Measurements from ENCODE around the gene PAFAH1B2.

DNA sequence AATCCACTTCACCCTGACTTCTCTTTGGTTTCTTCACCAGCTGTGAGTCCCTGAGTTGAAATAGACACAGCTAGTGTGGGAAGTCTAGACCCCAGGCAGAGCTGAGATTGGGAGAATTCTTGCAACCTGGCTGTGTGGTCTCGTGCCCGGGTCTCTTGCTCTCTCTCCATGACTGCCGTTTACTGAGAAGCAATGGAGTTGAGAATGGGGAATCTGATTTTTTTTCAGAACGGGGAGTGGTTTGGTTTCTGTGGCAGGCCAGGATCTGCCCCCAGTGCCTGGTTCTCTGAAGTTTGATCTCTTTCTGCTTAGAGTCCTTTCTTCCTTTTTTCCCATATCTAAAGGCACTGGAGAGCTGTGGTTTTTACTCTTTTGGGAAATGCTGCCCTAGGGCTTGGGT lies 35.9 kb downstream of the PAFAH1B2 start:
- TF ChIP-seq, protein P1, sequence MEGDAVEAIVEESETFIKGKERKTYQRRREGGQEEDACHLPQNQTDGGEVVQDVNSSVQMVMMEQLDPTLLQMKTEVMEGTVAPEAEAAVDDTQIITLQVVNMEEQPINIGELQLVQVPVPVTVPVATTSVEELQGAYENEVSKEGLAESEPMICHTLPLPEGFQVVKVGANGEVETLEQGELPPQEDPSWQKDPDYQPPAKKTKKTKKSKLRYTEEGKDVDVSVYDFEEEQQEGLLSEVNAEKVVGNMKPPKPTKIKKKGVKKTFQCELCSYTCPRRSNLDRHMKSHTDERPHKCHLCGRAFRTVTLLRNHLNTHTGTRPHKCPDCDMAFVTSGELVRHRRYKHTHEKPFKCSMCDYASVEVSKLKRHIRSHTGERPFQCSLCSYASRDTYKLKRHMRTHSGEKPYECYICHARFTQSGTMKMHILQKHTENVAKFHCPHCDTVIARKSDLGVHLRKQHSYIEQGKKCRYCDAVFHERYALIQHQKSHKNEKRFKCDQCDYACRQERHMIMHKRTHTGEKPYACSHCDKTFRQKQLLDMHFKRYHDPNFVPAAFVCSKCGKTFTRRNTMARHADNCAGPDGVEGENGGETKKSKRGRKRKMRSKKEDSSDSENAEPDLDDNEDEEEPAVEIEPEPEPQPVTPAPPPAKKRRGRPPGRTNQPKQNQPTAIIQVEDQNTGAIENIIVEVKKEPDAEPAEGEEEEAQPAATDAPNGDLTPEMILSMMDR (conservative IDR thresholded peaks at IDR 0.05; ENCODE audit: low read depth, low read length): no peak
- TF ChIP-seq EZH2 (IDR thresholded peaks at IDR 0.05; ENCODE audit: borderline replicate concordance, low read depth, low read length, poor library complexity, severe bottlenecking): no peak
